GM10248 (cell line): ENCODE data around the gene ATF7IP.

ENCODE experiments used
- CTCF ChIA-PET: fragments of 300-600 bp; sonication (Branson Sonifier 250); formaldehyde crosslinking; extraction: SDS; loops from one replicate; lab custom pipeline; 2021; ENCODE audit warnings: antibody characterized with exemption; lab: Yijun Ruan, JAX
- POLR2A ChIA-PET: fragments of 350-650 bp; sonication (Branson Sonifier 250); formaldehyde crosslinking; extraction: SDS; loops from one replicate; lab custom pipeline; 2020; ENCODE audit warnings: antibody characterized with exemption; lab: Yijun Ruan, JAX
- DNase-seq: peaks from one replicate; pipeline ENCODE4 v3.0.0; 2012; ENCODE audit errors: extremely low spot score
- CTCF ChIP-seq: IDR thresholded peaks from 2 replicates; pipeline ENCODE4 v1.5.1; 2012; ENCODE audit warnings: mild to moderate bottlenecking, low read depth; ENCODE audit errors: extremely low read depth, missing control alignments, control extremely low read depth

The ATF7IP gene

DNA sequence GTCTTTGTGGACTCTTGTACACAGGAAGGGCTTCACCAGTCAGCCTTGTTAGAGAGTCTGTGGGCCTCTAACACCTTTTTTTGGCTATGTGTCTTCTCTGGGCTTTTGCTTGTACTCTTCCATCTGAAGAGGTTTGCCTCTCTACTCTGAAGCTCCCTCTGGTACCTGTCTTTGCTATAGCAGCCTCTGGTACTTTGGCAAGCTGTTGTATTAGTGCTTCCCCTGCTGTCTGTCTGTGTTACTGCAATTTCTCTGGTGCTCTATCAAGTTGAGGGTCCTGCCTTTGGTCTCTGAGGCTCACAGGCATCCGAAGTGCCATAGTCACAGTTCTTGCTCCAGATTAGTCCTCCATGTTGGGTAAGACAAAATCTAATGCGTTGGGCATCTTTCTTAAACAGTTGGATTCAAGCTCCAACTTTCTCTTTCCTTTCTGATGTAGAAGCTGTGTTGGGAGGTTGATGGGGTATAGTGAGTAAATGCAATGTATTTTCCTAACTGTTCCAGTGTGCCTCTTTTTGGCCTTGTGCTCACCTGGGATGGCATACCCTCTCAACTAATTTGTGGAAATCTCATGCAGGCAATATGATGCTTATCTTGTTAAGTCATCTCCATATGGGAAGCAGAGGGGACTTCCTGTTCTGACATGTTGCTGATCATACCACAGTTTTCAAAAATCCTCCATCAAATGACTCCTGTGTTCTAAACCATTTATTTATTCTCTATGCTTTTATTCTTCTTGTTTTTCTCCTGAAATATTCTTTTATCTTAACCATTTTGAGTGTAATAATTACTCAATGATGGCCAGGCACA, 88.8 kb downstream of the ATF7IP start:
- ChIA-PET CTCF (interaction anchor here (0.7 to 2.5 kb wide), 26 partner anchors 10 to 269 kb away, joined by 3 to 15 read pairs (median 3); partner anchors contain the start of gene ATF7IP), POLR2A (no interaction called here)
- peak; percentile 52 for DNase-seq
- TF ChIP-seq CTCF: peak; percentile 56

DNA sequence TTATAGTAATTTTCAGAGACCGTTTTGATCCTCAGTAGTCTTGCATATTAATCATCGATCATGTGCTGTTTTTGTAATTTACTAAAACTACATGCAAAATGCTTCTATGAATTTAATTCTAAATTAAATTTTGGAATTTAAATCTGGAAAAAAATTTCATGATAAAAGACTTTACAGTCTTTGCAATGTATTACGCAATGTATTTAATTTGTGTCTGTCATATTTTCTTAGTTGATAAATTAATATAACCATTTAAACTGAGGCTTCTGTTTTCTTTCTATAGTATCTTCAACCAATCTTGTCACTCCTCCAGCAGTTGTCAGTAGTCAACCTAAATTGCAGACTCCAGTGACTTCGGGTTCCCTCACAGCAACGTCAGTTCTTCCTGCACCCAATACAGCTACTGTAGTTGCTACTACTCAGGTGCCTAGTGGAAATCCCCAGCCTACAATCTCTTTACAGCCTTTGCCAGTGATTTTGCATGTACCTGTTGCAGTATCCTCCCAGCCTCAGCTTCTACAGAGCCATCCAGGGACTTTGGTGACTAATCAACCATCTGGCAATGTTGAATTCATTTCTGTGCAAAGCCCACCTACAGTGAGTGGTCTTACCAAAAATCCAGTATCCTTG, 94.8 kb downstream of the ATF7IP start:
- ChIA-PET CTCF (no interaction called here), POLR2A (no interaction called here)
- no peak for DNase-seq
- no peak for TF ChIP-seq CTCF

DNA sequence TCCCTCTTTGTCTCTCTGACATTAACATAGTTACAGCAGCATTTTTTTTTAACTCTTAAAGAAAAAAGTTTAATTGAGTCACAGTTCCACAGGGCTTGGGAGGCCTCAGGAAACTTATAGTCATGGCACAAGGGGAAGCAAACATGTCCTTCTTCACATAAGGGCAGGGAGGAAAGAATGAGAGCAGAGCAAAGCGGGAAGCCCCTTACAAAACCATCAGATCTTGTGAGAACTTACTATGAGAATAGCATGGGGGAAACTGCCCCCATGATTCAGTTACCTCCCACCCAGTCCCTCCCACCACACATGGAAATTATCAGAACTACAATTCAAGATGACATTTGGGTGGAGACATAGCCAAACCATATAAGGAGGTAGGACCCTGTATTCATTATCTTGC, 106.0 kb downstream of the ATF7IP start:
- DNase-seq: no peak
- POLR2A ChIA-PET: no interaction called here
- TF ChIP-seq CTCF: no peak
- CTCF ChIA-PET: no interaction called here

- ChIA-PET POLR2A (interaction anchor here (0.7 kb wide), 1 partner anchor 9 kb away, joined by 4 read pairs; no protein-coding TSS in a partner anchor), CTCF (interaction anchor here (1.3 kb wide), 1 partner anchor 235 kb away, joined by 4 read pairs; no protein-coding TSS in a partner anchor)
- no peak for DNase-seq
- TF ChIP-seq CTCF: no peak
These were observed 108.3 kb downstream of the ATF7IP start for GRCh38 chr12:14473707-14474287.

GRCh38 chr12:14479004-14479403, 113.5 kb downstream of the ATF7IP start:
- no peak for DNase-seq
- POLR2A ChIA-PET: no interaction called here
- CTCF ChIA-PET: interaction anchor here (1.2 kb wide), 1 partner anchor 25 kb away, joined by 3 read pairs; no protein-coding TSS in a partner anchor
- TF ChIP-seq CTCF: no peak

DNA sequence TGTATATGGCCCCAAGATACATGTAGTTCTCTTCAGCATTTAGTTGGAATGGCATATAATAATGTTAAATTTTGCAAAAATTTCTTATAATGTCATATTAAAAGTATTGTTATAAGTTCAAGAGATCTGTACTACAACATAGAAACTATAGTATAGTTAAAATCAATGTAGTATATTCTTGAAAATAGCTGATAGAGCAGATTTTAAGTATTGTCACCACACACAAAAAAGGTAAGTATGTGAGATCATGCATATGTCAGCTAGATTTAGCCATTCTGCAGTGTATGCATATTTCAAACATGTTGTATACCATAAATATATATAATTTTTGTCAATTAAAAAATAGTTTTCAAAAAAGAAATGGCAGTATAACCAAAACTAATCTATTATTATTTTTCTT, 115.7 kb downstream of the ATF7IP start:
- DNase-seq: no peak
- CTCF ChIA-PET: interaction anchor here (0.6 to 0.7 kb wide), 2 partner anchors 14 to 21 kb away, joined by 3 read pairs; no protein-coding TSS in a partner anchor
- POLR2A ChIA-PET: no interaction called here
- no peak for TF ChIP-seq CTCF
